Gastrocnemius medialis (tissue), 4 donors: ENCODE results near the gene CEACAM21.

ENCODE experiments used
- POLR2A ChIP-seq, 2 donors: fragments of 450-650 bp; IDR thresholded peaks; one replicate each; pipeline ENCODE4 v1.6.1; 2017; ENCODE audit warnings: antibody characterized with exemption in 2 of 2, mild to moderate bottlenecking in 2 of 2, moderate library complexity in 2 of 2
- TF ChIP-seq, protein P1 (sequence below), 5 experiments: fragments of 450-650 bp in 3 of 5; fragments of 200-600 bp in 2 of 5; sonication (generic) in 2 of 5; IDR thresholded peaks in 4 of 5; conservative IDR thresholded peaks in 1 of 5; 1 replicate in 4 of 5; 2 replicates in 1 of 5; pipeline ENCODE4 v1.5.1; 2016 to 2019; ENCODE audit warnings: antibody characterized with exemption in 5 of 5, mild to moderate bottlenecking in 3 of 5, moderate library complexity in 3 of 5

DNA sequence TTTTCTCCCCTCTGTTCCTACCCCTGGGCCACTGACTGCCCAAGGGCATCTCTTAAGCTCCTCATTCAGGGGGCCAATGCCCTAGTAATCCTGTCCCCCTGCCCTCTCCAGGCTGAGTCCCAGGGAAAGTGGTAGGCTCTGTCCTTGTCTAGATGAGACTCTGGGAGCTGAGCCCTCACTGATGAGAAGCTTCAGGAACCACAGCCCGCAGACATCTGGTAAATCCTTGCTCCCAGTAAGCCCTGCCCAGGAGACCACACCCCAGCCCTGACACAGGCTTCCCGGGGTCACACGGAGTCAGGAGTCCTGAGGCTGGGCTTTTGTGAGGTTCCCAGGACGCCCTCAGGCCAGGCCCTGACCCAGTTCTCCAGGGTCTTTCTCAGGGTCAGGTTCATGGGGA lies 49.0 kb downstream of the CEACAM21 start:
- TF ChIP-seq, protein P1, sequence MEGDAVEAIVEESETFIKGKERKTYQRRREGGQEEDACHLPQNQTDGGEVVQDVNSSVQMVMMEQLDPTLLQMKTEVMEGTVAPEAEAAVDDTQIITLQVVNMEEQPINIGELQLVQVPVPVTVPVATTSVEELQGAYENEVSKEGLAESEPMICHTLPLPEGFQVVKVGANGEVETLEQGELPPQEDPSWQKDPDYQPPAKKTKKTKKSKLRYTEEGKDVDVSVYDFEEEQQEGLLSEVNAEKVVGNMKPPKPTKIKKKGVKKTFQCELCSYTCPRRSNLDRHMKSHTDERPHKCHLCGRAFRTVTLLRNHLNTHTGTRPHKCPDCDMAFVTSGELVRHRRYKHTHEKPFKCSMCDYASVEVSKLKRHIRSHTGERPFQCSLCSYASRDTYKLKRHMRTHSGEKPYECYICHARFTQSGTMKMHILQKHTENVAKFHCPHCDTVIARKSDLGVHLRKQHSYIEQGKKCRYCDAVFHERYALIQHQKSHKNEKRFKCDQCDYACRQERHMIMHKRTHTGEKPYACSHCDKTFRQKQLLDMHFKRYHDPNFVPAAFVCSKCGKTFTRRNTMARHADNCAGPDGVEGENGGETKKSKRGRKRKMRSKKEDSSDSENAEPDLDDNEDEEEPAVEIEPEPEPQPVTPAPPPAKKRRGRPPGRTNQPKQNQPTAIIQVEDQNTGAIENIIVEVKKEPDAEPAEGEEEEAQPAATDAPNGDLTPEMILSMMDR (IDR thresholded peaks at IDR 0.05 in 4 of 5, conservative IDR thresholded peaks at IDR 0.05 in 1 of 5): no peak
- no peak for TF ChIP-seq POLR2A (IDR thresholded peaks at IDR 0.05)
